ENCODE data around the gene SACS.

GRCh38 chr13:23480324-23480723 lies 46.8 kb upstream of the SACS start:
- TF ChIP-seq CTCF (IDR thresholded peaks at IDR 0.05) (no peak), POLR2A (IDR thresholded peaks at IDR 0.05) (no peak)
